GM18951 (cell line): ENCODE results near the gene CTNNA1.

Source experiments
- POLR2A ChIP-seq: IDR thresholded peaks from 4 replicates; pipeline ENCODE4 v1.6.1; 2011; ENCODE audit warnings: mild to moderate bottlenecking; ENCODE audit not compliant: insufficient read length, insufficient read depth; ENCODE audit errors: extremely low read depth
- in situ Hi-C: fragments of 300-500 bp; cut with MboI; formaldehyde crosslinking; loops from one replicate; pipeline ENCODE4 v1.12.0; 2022; ENCODE audit warnings: low sequenced_read_pairs, mixed read lengths, inconsistent platforms; ENCODE audit not compliant: unreplicated experiment

CTNNA1 gene

DNA sequence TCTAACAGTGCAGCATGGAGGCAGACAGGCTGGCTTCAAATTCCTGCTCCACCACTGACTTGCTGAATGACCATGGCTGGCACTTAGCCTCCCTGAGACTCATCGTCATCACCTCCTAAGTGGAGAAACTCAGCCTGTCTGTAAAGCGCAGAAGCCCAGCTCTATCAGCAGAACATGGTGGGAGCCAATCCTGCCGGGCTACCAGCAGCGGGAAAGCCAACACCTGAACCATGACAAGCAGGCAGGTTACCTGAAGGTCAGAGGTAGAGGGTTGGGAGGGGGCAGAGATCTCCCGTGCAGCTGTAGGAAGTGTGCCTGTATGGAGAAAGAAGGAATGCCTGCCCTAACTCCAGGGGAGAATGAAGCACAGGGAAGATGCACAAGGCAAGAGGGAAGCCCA, 194.6 kb downstream of the CTNNA1 start:
- in situ Hi-C loops: no loop called here
- TF ChIP-seq POLR2A: no peak

DNA sequence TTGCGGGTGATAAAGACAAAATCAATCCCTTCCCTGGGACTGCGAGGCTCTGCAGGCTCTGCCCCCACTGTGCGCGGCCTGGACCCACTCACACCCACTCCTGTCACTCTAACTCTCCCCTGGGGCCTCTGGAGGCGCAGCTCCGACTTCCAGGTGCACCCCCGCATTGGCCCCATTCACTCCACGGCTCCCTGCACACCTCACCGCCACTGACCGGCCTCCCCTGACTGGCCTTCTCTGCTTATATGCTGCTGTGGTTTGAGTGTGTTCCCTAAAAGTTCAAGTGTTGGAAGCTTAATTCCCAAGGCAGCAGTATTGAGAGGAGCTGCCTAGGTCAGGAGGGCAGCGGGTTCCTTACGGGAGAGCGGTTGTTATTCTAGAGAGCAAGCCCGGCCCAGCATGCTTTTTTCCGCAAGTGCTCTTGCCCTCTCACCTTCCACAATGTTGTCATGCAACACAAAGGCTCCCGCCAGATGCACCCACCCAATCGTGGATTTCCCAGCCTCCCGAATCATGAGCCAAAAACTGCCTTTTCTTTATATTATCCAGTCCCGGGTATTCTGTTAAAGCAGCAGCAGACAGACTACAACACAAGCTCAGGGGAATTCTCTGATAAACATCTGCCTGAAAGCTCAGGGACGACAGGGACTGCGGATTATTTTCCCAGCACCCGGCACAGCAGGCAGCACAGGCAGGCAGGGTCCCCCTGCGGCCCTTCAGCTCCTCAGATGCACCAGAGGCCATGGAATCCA, 195.4 kb downstream of the CTNNA1 start:
- in situ Hi-C loops: no loop called here

DNA sequence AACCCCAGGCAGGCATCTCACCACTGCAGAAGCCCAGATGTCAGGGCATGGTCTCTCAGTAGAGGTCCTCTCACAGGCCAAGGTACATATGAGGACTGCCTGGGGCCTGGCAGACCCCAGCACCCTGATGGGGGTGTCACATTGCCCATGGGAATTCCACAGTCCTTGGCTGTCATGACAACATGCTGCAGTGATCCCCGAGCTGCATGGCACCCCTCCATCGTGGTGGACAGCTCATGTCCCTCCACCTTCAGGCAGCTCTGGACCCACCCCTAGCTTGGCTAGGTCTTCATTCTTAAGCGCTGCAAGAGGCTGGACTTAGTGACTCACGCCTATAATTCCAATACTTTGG, 196.0 kb downstream of the CTNNA1 start:
- no peak for TF ChIP-seq POLR2A
- in situ Hi-C loops: no loop called here

More for the DNA sequence above, 195.4 kb downstream of the CTNNA1 start:
- TF ChIP-seq POLR2A: no peak

DNA sequence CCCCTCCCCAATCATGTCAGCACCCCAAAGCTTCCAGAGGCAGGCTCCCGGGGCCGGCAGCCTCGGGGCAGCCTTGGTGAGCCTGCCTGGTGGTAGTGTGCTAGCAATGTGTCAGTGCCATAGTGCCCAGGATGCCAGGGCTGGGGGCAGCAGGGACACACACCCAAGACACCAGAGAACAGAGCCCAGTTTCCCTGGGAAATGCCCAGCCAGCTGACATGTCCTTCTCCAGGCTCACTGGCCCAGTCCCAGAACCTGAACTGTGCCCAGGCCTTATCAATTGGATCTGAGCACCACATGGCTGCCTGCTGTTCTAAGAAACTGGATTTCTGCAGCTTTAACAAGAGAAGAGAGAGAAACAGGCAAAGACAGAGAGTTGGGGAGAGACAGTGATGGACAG, 196.8 kb downstream of the CTNNA1 start:
- in situ Hi-C loops: no loop called here
- no peak for TF ChIP-seq POLR2A

DNA sequence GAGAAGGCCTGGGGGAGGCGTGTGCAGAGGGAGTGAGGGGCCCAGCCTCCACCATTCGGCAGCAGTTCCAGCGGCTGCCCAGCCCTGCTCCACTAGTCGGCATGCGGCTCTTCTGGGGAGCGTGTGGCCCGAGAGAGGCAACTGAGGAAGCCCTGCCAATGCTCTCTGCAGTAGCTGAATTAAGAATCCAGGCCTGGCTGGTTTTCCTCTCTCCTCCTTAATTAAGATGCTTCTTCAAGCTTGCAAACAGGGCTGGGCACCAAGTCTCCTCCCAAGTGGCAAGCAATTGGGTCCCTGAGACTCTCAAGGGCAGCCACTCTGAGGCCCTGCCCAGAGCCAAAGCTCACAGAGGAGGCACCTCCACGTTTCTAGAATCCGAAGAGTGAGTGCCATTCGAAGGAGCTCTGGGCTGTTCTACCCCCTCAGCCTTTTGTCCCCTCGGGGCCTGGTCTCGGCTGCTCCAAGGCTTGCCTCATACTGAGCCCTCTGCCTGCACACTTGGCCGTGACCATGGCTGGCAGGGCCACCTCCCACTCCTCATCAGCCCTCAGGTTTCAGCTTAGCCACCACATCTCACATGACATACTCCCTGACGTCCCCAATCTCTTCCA, 197.3 kb downstream of the CTNNA1 start:
- TF ChIP-seq POLR2A: no peak
- in situ Hi-C loops: no loop called here

DNA sequence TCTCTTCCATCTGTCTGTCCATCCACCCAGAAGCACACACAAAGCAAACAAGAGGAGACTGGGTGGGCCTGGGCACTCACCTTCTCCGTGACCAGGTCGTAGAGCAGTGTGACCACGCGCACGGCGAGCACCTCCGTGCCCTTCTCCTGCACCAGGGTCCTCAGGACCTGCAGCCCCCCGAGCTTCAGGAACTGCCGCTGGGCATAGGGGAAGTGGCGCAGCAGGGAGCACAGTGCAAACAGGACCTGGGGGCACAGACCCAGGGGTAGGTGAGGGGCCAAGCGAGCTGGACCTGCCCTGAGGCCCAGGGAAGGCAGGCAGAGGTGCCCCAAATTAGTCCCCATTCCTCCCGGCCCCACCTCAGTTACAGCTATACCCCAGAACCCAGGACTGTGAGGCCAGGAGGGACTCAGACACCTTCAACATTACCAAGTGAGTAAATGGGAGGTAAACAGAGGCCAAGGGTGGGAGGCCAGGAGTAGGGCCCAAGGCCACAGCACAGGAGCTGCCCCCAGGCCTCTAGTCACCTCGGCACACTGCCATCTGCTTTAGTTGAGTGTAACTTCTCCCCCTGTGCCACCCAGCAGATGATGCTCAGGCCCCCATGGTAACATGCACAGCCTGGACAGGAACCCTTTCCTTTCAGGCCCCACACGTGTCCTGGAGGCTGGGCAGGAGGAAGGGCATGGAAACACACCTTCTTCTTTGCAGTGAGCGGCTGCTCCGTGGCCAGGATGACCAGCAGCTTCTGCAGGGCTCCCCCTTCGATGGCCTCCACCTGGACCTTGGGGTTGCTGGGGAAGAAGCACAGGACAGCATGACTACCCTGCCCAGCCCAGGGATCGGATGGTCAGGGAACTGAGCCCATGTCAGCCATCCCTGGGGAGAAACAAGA, 198.1 kb downstream of the CTNNA1 start:
- in situ Hi-C loops: no loop called here
- TF ChIP-seq POLR2A: no peak

DNA sequence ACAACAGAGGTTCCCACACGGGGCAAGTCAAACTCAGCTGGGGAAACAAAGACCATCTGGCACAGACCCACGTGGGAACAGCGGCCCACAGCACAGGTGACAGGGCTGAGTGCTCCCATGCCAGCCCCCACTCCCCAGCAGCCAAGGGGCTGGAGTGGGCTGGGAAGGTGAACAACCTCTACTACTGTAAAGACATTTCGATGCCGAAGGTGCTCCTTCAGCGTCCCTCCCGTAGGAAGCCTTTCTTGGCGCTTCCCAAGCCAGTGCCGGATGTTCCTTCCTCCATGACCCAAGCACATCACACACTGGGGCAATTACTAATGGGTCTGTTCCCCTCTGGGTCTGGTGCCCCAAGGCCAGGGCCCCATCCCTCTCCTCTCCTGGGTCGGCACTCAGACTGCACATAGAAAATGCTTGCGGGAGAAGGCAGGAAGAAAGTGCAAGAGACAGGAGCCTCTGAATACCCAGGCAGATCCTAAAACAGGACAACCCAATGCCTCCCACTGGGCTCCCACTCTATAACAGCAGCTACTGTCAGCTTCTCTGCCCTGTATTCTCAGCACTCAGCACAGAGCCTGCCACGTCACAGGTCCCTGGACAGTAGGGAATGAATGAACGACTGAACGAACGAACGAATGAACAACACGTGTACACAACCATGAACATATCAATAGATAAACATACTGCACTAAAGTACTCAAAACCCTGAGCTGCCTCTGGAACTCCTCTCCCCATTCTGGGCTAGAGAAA, 198.9 kb downstream of the CTNNA1 start:
- TF ChIP-seq POLR2A: no peak
- in situ Hi-C loops: no loop called here

DNA sequence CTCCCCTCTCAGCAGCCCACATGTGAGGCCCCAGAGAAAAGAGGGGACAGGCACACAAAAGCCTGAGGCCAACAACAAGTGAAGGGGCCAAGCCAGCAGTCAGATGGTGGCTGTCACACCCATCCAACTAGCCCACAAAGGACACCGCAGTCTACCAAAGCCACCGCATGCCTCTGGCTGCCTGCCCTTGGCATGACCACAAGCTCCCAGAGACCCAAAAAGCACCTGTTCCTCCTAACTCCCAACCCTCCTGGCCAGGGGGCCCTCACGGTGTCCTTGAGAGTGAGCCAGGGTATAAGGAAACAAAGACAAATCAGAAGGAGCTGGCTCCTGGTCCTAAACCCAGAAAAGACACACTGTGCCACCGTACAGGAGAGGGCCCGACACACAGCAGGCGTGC, 199.7 kb downstream of the CTNNA1 start:
- in situ Hi-C loops: no loop called here
- TF ChIP-seq POLR2A: no peak

DNA sequence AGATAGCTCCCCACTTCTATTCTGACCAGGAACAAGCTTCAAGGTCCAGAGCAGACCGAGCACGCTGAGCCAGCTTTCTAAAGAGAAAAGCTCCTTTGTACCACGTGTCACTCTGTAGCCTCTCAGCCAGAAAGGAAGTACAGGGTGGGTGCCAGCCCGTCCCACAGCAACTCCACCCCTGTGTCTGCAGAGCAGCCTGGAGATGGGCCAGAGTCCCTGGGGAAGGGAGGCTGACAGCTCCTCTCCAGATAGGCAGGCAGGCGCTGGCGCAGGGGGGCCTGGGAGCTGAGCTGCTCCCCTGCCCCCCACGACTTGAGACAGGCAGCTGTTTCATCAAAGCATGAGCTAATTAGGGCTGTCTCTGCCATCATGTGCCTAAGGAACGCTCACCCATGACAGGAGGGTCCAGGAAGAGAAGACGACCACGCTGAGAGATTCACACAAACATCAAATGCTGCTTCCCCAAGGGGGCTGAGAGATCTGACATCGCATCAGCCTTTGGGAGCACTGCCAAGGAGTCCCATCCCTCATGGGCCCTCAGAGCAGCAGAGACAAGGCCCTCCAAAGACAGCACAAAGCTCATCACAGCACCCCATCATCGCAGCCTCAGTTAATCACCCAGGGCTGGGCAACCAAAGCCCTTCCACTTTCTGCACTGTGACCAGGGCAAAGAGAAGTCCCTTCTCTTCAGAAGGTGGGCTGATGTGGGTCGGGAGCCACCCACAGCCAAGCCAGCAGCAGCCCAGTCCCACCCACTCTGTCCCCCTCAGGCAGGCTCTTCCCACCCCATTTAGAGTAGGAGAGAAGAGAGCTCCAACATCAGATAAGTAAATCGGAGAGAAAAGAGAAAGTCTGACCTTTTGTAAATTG, 200.4 kb downstream of the CTNNA1 start:
- no peak for TF ChIP-seq POLR2A
- in situ Hi-C loops: no loop called here

DNA sequence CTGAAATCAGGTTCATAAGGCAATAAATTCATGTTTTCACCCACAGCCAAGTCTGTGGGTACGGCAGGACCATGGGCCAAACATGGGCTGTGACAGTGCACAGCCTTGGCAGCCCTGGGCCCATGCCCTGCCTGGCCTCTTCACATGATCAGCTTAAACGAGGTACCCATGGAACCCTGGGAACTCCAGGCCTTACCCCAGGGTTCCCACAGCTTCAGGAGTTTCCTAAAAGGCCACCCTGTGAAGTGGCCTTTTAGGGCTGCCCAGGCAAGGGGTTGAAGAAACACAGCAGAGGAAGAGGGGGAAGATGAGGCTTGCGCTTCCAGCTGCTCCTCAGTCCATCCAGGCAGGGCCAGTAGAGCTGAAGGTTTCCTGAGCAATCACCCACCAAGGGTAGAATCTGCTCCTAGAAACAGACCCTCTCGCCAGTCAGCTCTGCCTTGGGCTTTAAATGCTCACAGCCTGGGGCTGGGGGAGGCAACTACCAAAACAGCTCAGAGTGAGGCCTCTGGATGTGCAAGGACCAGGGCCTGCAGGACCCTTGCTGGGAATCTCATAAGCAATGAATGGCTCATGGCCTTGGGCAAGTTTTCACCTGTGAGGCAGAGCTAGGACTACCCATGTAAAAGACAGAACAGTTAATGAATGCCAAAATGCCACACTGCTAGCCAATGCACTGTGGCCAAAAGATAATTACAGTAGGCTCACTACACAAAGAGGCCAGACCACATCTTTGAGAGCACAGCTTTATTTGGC, 201.2 kb downstream of the CTNNA1 start:
- in situ Hi-C loops: no loop called here
- no peak for TF ChIP-seq POLR2A

DNA sequence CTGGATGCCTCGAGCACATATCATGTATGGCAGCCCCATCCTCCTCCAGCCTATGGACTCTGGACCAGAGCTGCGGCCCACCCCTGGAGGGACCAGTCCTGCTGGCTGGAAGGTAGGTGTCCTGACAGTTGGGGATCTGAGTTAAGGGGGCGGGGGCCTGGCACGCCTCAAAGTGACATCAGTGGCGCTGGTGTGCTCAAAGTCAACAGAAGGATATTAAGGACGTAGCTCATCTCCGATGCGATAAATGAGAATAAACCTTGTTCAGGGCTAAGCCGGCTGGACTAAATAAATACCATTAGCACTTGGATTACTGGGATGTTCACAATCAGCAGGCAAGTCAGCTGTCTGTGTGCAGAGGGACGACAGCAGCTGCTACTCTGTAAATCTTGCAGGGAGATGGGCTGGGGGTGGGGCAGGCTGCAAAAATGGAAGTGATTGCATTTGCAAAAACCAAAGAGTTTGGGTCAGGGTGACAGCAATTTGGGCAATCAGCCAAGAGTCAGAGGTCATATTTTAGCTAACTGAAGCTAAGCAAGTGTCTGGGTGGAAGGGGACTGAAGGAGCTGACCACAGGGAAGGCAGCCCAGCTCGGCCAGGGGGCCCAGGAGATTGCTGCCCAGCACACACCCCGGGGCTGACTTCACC, 201.9 kb downstream of the CTNNA1 start:
- in situ Hi-C loops: no loop called here
- no peak for TF ChIP-seq POLR2A
